HUES64 (cell line): ENCODE results near the gene PFKP.

ENCODE experiments used
- H3K27ac ChIP-seq: 2 replicates; pipeline ENCODE4 v1.7.0; 2013; ENCODE audit warnings: low read depth, low read length, inconsistent platforms
- H3K27me3 ChIP-seq: 2 replicates; pipeline ENCODE4 v1.6.1; 2013; ENCODE audit warnings: mild to moderate bottlenecking, low read length; ENCODE audit not compliant: insufficient read depth
- H3K36me3 ChIP-seq: 2 replicates; pipeline ENCODE4 v1.6.1; 2013; ENCODE audit warnings: mild to moderate bottlenecking, low read length; ENCODE audit not compliant: insufficient read depth
- H3K4me1 ChIP-seq: 2 replicates; pipeline ENCODE4 v1.6.1; 2013; ENCODE audit warnings: mild to moderate bottlenecking, low read length, moderate library complexity; ENCODE audit not compliant: insufficient read depth
- H3K4me3 ChIP-seq: 2 replicates; pipeline ENCODE4 v1.5.1; 2013; ENCODE audit warnings: mild to moderate bottlenecking, low read length, moderate library complexity
- H3K9ac ChIP-seq: 2 replicates; pipeline ENCODE4 v1.6.1; 2013; ENCODE audit warnings: mild to moderate bottlenecking, low read depth, low read length
- H3K9me3 ChIP-seq: 2 replicates; pipeline ENCODE4 v1.6.1; 2013; ENCODE audit warnings: low read depth, low read length; ENCODE audit not compliant: insufficient read depth
- WGBS: fragments of 150-250, 120-280 bp; methylation state at CpG from one replicate; pipeline ENCODE4 v1.1.7; 2013; ENCODE audit warnings: missing lambda C conversion rate; 5-methylcytosine and 5-hydroxymethylcytosine counted together

Gene PFKP

DNA sequence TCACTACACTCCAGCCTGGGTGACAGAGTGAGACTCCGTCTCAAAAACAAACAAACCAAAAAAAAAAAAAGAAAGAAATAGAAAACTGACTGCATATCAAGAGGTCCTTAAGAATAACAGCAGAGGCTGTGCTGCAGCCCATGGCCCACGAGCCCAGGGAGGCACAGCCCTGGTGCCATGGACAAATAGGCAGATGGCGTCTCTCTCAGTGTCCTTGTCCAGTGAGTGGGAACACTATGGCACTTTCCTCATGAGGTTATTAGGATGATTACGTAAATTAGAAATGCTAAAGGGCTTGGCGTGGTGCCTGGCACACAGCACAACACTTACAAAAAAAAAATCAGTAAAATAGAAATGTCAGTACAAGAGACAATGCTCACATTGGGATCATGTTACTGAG, 33.4 kb upstream of the PFKP start:
- Histone ChIP-seq H3K27me3 (no peaks in the 10 kb centered on the region), H3K9ac (no peak overlapping the region), H3K36me3 (no peaks in the 10 kb centered on the region), H3K9me3 (no peaks in the 10 kb centered on the region), H3K4me1 (no peaks in the 10 kb centered on the region), H3K27ac (no peak overlapping the region), H3K4me3 (no peak overlapping the region)
- WGBS, result 95% methylated on average over 3 of the region's 5 CpGs

DNA sequence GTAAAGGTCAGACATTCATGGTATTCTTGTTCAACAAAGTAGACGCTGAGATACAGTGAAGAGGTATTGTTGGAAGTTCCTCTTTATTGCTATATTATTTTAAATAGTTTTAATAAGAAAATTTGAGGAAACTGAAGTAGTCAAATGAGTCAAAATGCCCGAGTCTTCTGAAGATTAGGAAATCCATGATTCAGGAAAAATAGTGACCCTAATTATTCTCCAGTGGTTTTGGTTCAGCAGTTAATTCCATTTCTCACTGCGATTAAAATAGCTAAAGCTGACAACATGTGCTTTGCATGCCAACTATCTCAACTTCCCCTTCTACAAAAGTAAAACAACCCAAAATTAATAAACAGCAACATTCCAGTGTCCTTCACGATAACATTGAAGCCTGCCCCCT, 32.7 kb upstream of the PFKP start:
- WGBS, result 93% methylated on average over 4 of the region's 4 CpGs
- Histone ChIP-seq H3K36me3 (no peaks in the 10 kb centered on the region), H3K27ac (no peak overlapping the region), H3K9me3 (no peaks in the 10 kb centered on the region), H3K27me3 (no peaks in the 10 kb centered on the region), H3K4me3 (no peak overlapping the region), H3K9ac (no peak overlapping the region), H3K4me1 (no peaks in the 10 kb centered on the region)

DNA sequence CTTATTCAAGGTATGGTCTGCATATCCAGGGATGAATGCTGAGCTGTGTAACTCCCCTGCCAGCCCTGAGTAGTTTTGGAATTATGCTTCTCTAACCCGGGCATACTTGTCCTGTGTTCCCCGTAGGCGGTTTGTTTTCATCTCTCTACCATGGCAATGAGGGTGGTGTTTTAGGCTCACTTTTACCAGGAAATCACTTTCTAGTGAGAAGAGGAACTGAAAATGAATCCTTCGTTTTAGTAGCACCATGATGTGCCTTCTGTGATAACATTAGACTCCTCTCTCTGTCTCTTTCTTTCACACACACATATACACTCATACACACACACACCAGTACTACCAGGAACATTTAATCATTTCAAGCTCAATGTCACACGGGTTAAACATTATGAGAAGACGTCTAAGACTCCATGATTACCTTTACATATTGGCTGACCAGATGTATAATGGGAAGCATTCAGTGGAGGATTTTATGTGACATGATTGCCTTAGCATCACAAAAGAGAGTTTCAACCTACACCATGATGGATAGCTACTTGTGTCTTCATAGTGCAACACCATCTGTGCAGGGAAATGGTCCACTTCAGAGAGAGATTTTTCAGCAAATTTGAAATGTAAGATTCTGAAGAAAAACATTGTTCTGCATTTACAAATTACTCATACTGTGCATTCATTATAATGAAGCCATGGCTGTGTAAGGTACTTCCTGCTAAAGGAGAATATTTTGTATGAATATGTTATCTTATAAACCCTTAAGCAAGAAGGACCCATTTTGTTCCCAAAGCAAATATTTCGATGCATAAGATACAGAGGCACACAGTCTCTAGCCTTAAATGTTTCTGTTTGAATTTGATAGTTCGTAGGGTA, 31.0 kb upstream of the PFKP start:
- Histone ChIP-seq H3K4me3 (no peak overlapping the region), H3K9ac (no peak overlapping the region), H3K4me1 (no peaks in the 10 kb centered on the region), H3K9me3 (no peaks in the 10 kb centered on the region), H3K36me3 (no peaks in the 10 kb centered on the region), H3K27me3 (no peaks in the 10 kb centered on the region), H3K27ac (no peak overlapping the region)
- WGBS, result 93% methylated on average over 8 of the region's 8 CpGs

DNA sequence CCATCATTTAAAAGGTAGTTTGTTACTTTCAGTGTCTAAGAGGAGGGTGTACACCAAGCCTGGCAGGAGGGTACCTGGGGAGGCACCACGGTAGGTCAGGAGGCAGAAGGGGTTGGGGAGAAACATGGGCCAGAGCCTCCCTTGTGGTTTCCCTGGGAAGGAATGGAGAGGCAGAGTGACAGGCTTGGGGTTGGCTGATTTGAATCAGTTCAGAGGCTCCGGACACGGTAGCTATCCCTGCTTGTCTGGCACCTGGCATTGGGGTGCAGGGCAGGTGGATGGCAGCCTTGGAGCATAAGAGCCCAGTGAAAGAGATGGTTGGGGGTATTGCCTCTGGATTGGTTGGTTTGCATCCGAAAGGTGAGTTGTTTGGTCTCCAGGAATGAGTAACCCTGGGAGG, 30.2 kb upstream of the PFKP start:
- no peak overlapping the region for H3K4me3 ChIP-seq
- WGBS, result 91% methylated on average over 4 of the region's 4 CpGs
- H3K36me3 ChIP-seq, result no peaks in the 10 kb centered on the region
- no peak overlapping the region for H3K27ac ChIP-seq
- no peaks in the 10 kb centered on the region for H3K4me1 ChIP-seq
- no peaks in the 10 kb centered on the region for H3K27me3 ChIP-seq
- H3K9me3 ChIP-seq, result no peaks in the 10 kb centered on the region
- H3K9ac ChIP-seq, result no peak overlapping the region

GRCh38 chr10:3040069-3040468, 27.3 kb upstream of the PFKP start:
- no CpG with 5 or more reads among the region's 1 CpG for WGBS
- Histone ChIP-seq H3K27ac (no peak overlapping the region), H3K27me3 (no peaks in the 10 kb centered on the region), H3K9me3 (no peaks in the 10 kb centered on the region), H3K4me3 (no peak overlapping the region), H3K4me1 (peaks cover 2% of the 10 kb centered on the region; the same call in 1 of the 2 replicates), H3K36me3 (no peaks in the 10 kb centered on the region), H3K9ac (no peak overlapping the region)

DNA sequence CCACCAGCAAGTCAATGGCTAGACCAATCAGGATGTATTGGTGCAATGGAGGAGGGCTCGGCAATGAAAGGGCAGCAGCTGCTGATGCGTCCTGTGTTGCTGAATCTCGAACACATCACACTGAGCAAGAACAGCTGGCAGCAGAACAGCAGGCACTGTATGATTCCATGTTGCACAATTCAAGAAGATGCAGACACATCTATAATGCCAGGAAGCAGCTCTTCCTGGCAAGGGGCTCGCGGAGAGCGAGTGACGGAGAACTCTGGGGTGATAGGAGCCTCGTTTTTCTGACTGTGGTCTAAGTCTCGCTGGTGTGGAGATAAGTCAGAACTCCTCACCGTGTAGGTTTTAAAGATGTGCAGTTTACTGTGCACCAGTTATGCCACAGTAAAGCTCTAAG, 24.8 kb upstream of the PFKP start:
- 95% methylated on average over 10 of the region's 10 CpGs for WGBS
- Histone ChIP-seq H3K27me3 (no peaks in the 10 kb centered on the region), H3K27ac (no peak overlapping the region), H3K9me3 (no peaks in the 10 kb centered on the region), H3K4me3 (no peak overlapping the region), H3K4me1 (peaks cover 26% of the 10 kb centered on the region), H3K9ac (no peak overlapping the region), H3K36me3 (no peaks in the 10 kb centered on the region)

DNA sequence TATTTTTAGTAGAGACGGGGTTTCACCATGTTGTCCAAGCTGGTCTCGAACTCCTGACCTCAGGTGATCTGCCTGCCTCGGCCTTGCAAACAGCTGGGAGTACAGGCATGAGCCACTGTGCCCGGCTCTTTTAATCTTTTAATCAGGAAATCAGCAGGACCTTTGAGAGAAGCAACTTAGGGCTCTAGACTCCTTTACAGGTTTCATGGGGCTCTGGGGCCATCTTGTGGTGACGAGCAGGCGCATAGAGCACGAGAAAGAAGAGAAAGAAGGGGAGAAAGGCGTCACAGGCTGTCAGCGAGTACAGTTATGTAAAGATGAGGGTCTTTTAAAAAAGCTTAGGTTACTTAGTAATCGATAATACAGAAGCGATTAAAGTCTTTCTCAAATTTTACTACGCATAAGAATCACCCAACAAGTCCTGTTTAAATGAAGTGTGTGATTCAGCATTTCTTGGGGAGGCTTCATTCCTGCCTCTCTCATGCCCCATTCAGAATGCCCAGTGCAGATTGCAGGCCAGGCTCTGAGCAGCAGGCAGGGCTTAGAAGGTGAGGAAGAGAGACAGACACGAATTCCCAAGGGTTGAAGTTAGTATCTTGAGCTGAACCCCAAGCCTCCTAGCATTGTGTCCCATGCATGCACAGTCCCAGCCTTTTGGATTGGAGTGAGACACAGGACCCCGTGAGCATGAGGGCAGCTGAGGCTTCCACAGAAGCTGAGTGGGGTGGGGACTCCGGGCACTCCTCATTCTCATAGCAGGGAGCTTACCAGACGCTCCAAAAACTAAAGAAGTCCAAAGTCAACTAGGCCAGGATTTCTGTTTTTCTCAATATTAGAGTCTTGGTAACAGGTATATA, 23.6 kb upstream of the PFKP start:
- Histone ChIP-seq H3K9me3 (no peaks in the 10 kb centered on the region), H3K4me3 (no peak overlapping the region), H3K9ac (no peak overlapping the region), H3K36me3 (no peaks in the 10 kb centered on the region), H3K27me3 (no peaks in the 10 kb centered on the region), H3K27ac (no peak overlapping the region), H3K4me1 (peaks cover 26% of the 10 kb centered on the region)
- WGBS, result 37% methylated on average over 13 of the region's 16 CpGs

- H3K36me3 ChIP-seq, result no peaks in the 10 kb centered on the region
- H3K9ac ChIP-seq, result peak overlapping the region; percentile 10; the same call in 1 of the 2 replicates
- H3K4me1 ChIP-seq, result peaks cover 26% of the 10 kb centered on the region
- 26% methylated on average over 11 of the region's 11 CpGs for WGBS
- H3K27ac ChIP-seq, result peak overlapping the region; percentile 60
- H3K9me3 ChIP-seq, result no peaks in the 10 kb centered on the region
- no peaks in the 10 kb centered on the region for H3K27me3 ChIP-seq
- no peak overlapping the region for H3K4me3 ChIP-seq
Observed at GRCh38 chr10:3045471-3046209, 21.7 kb upstream of the PFKP start.

- H3K27me3 ChIP-seq, result no peaks in the 10 kb centered on the region
- H3K9ac ChIP-seq, result no peak overlapping the region
- H3K4me1 ChIP-seq, result peaks cover 26% of the 10 kb centered on the region
- 81% methylated on average over 6 of the region's 6 CpGs for WGBS
- H3K27ac ChIP-seq, result peak overlapping the region; percentile 60
- H3K4me3 ChIP-seq, result no peak overlapping the region
- no peaks in the 10 kb centered on the region for H3K36me3 ChIP-seq
- no peaks in the 10 kb centered on the region for H3K9me3 ChIP-seq
Observed at GRCh38 chr10:3046210-3046779, 21.1 kb upstream of the PFKP start.

- peaks cover 26% of the 10 kb centered on the region for H3K4me1 ChIP-seq
- no peak overlapping the region for H3K27ac ChIP-seq
- H3K4me3 ChIP-seq, result no peak overlapping the region
- no peak overlapping the region for H3K9ac ChIP-seq
- H3K9me3 ChIP-seq, result no peaks in the 10 kb centered on the region
- H3K36me3 ChIP-seq, result no peaks in the 10 kb centered on the region
- 55% methylated on average over 7 of the region's 8 CpGs for WGBS
- H3K27me3 ChIP-seq, result no peaks in the 10 kb centered on the region
Observed at GRCh38 chr10:3046981-3047547, 20.3 kb upstream of the PFKP start.
